Effector memory CD8-positive, alpha-beta T cell (primary cell): ENCODE measurements around the gene CUL1.
A peak's percentile ranks its signal among the peaks of the same experiment; 100 is the strongest.

ENCODE experiments used
- ATAC-seq: fragments of 150-1000 bp; cut with Tn5 transposase; replicated peaks from 2 replicates; pipeline ENCODE4 v1.10.0; 2021; ENCODE audit warnings: mild to moderate bottlenecking, moderate library complexity
- DNase-seq, 3 experiments: peaks; one replicate each; pipeline ENCODE4 v3.0.0; 2021
- H3K27ac Mint-ChIP-seq, 2 donors: one replicate each; pipeline ENCODE4 v1.8.0; 2022; ENCODE audit warnings: mild to moderate bottlenecking in 2 of 2, mixed read lengths in 2 of 2, moderate library complexity in 2 of 2
- H3K27me3 Mint-ChIP-seq, 2 donors: one replicate each; pipeline ENCODE4 v1.8.0; 2022; ENCODE audit warnings: mixed read lengths in 2 of 2
- H3K36me3 Mint-ChIP-seq: one replicate; pipeline ENCODE4 v1.8.0; 2022; ENCODE audit warnings: mild to moderate bottlenecking, moderate library complexity, mixed read lengths; ENCODE audit not compliant: insufficient read depth
- H3K4me1 Mint-ChIP-seq, 2 donors: one replicate each; pipeline ENCODE4 v1.8.0; 2022; ENCODE audit warnings: low read depth in 2 of 2, mixed read lengths in 2 of 2
- H3K4me3 Mint-ChIP-seq, 2 donors: one replicate each; pipeline ENCODE4 v1.8.0; 2022; ENCODE audit warnings: mild to moderate bottlenecking in 2 of 2, mixed read lengths in 2 of 2, moderate library complexity in 2 of 2
- H3K9me3 Mint-ChIP-seq, 2 donors: one replicate each; pipeline ENCODE4 v1.8.0; 2022; ENCODE audit warnings: mixed read lengths in 2 of 2

Gene CUL1

DNA sequence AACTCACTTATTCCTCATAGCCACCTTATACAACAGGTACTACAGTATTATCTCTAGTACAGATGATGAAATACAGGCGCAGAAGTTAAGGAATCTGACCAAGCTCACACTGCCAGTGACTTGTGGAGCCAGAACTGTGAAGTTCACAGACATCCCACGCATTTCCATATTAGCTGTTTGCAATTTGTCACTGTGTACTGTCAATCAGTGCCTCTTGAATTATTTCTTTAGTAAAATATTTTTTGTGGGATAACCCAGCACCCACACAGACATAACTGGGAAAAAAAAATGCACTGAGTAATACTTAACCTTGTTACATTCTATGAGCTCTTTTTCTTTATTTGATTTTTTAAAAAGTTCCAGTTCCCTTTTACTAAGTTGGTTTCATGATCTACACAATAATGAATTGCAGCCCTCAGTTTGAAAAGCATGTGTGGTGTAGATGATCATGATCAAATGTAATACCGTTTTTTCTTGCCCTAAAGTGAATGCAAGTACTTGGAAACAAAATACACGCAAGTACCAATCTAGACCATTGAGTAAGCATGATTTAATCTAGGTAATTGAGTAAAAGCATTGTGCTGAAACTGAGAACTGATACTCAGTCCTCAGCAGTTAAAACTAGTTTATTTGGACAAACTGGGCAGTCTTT lies 14.1 kb downstream of the CUL1 start:
- no peak overlapping the region for H3K4me3 Mint-ChIP-seq
- peaks cover 20% of the 10 kb centered on the region for H3K36me3 Mint-ChIP-seq
- H3K27ac Mint-ChIP-seq: no peak overlapping the region
- peaks cover 50 to 78% of the 10 kb centered on the region in 2 donors for H3K4me1 Mint-ChIP-seq
- H3K9me3 Mint-ChIP-seq: no peaks in the 10 kb centered on the region
- DNase-seq: no peak
- ATAC-seq: no peak
- no peaks in the 10 kb centered on the region for H3K27me3 Mint-ChIP-seq

DNA sequence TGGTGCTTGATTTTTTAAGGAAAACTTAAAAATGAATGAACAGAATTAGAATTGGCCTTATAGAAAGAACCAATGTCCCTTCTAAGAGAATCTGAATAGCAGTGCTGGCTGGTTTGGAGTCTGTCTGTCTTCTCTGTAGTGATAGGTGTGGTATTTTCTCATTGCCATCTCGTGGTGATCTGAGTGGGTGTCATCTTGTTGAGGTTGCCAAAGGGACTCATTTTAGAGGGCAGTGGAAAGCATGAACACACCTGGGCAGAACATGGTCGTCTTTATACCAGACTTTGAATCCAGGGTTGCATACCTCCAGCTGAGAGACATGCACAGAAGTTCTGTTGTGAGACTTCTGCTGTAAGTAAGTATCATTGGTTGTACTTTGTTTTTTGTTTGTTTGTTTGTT lies 15.8 kb downstream of the CUL1 start:
- ATAC-seq (no peak), DNase-seq (no peak)
- H3K36me3 Mint-ChIP-seq: peaks cover 20% of the 10 kb centered on the region
- no peaks in the 10 kb centered on the region for H3K27me3 Mint-ChIP-seq
- peaks cover 49 to 77% of the 10 kb centered on the region in 2 donors for H3K4me1 Mint-ChIP-seq
- H3K9me3 Mint-ChIP-seq: no peaks in the 10 kb centered on the region
- peak overlapping the region in 1 of 2 donors; percentile 13 for H3K4me3 Mint-ChIP-seq
- no peak overlapping the region for H3K27ac Mint-ChIP-seq

GRCh38 chr7:148715027-148715426 lies 16.3 kb downstream of the CUL1 start:
- DNase-seq (no peak), ATAC-seq (no peak)
- Mint-ChIP-seq H3K4me1 (peaks cover 52 to 78% of the 10 kb centered on the region in 2 donors), H3K27ac (no peak overlapping the region), H3K27me3 (no peaks in the 10 kb centered on the region), H3K36me3 (peaks cover 20% of the 10 kb centered on the region), H3K9me3 (no peaks in the 10 kb centered on the region), H3K4me3 (peak overlapping the region; percentile 48 to 60)

DNA sequence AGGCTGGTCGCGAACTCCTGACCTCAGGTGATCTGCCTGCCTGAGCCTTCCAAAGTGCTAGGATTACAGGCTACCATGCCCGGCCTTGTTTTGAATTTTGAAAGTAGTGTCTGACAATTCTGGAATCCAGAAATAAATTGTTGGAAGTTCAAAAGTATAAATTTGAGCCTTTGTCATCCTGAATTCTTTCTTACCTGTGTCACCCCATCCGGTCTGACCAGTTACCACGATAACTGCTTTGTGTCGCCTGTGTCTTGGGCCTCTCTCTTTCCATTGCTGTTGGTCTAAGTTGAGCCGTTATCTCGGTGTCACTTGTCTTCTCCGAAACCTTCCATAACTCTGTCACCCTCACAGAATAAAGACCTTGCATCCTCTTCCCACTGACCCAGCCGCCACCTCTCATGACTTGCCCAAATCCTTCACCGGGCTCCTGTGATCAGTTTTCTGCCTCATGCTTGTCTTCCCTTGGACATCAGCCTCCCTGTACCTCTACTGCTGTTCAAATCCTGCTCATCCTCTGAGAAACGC lies 18.6 kb downstream of the CUL1 start:
- DNase-seq (no peak), ATAC-seq (no peak)
- no peak overlapping the region for H3K27ac Mint-ChIP-seq
- no peaks in the 10 kb centered on the region for H3K9me3 Mint-ChIP-seq
- peaks cover 57 to 81% of the 10 kb centered on the region in 2 donors for H3K4me1 Mint-ChIP-seq
- peaks cover 15% of the 10 kb centered on the region for H3K36me3 Mint-ChIP-seq
- peak overlapping the region in 1 of 2 donors; percentile 2 for H3K4me3 Mint-ChIP-seq
- H3K27me3 Mint-ChIP-seq: no peaks in the 10 kb centered on the region

DNA sequence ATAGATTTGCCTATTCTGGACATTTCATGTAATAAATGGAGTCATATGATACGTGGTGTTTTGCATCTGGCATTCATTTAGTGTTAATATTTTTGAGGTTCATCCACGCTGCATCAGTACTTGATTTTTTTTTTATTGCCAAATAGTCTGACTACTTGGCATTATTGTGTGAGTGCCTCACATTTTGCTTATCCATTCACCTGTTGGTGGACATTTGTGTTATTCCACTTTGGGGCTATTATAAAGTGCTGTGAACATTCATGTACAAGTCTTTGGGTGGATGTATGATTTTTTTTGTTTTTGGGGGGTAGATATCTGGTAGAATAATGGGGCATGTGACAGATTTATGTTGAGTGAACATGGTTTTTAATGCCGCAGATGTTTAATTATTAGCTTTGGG lies 19.7 kb downstream of the CUL1 start:
- H3K27ac Mint-ChIP-seq: no peak overlapping the region
- H3K27me3 Mint-ChIP-seq: no peaks in the 10 kb centered on the region
- DNase-seq (no peak), ATAC-seq (no peak)
- no peaks in the 10 kb centered on the region for H3K9me3 Mint-ChIP-seq
- H3K4me1 Mint-ChIP-seq: peaks cover 62 to 82% of the 10 kb centered on the region in 2 donors
- peaks cover 17% of the 10 kb centered on the region for H3K36me3 Mint-ChIP-seq
- H3K4me3 Mint-ChIP-seq: no peak overlapping the region

GRCh38 chr7:148719753-148720152 lies 21.1 kb downstream of the CUL1 start:
- no peak for DNase-seq
- Mint-ChIP-seq H3K4me1 (peaks cover 64 to 79% of the 10 kb centered on the region in 2 donors), H3K9me3 (no peaks in the 10 kb centered on the region), H3K36me3 (peaks cover 13% of the 10 kb centered on the region), H3K27ac (peak overlapping the region; percentile 31 to 61), H3K27me3 (no peaks in the 10 kb centered on the region), H3K4me3 (peak overlapping the region; percentile 28 to 39)
- ATAC-seq: peak; percentile 50

DNA sequence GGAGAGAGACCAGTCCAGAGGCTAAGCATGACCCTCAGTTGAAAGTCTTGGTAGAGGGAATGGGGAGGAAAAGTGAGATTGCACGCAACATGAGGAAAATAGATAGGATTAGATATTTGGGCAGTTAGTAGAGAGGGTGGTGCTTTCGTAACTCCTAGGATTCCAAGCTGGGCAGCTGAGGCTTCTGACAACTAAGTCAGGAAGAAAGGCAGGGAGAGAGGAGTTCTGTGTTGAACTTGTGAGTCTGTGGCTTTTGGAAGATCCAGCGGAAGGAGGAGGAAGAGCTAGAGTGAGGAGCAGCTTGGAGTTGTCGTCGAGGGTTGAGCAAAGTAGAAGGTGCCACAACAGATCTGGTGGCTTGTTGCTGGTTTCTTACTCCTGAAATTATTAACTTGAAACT lies 21.8 kb downstream of the CUL1 start:
- peaks cover 62 to 79% of the 10 kb centered on the region in 2 donors for H3K4me1 Mint-ChIP-seq
- H3K27ac Mint-ChIP-seq: peak overlapping the region; percentile 31 to 61
- peaks cover 15% of the 10 kb centered on the region for H3K36me3 Mint-ChIP-seq
- peak overlapping the region; percentile 7 to 39 for H3K4me3 Mint-ChIP-seq
- ATAC-seq: no peak
- no peaks in the 10 kb centered on the region for H3K9me3 Mint-ChIP-seq
- DNase-seq: no peak
- no peaks in the 10 kb centered on the region for H3K27me3 Mint-ChIP-seq

DNA sequence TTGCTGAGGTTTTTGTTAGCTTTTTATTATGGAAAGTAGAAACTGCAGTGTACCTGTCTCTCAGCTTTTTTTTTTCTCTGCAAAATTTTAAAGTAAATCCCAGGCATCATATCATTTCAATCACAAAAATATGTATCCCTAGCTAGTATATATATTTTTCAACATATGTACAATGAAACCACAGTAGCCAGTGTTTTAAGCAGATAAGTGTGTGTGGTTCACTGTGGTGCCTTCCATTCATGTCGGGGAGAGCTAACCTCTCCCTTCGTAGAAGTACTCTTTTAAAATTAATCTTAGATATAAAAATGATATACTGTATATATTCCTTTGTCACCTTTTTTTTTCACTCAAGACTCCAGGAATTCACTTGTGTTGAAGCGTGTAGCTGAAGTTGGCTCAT lies 22.7 kb downstream of the CUL1 start:
- DNase-seq (no peak), ATAC-seq (no peak)
- H3K27me3 Mint-ChIP-seq: no peaks in the 10 kb centered on the region
- H3K27ac Mint-ChIP-seq: peak overlapping the region in 1 of 2 donors; percentile 80
- peaks cover 14% of the 10 kb centered on the region for H3K36me3 Mint-ChIP-seq
- peaks cover 67 to 82% of the 10 kb centered on the region in 2 donors for H3K4me1 Mint-ChIP-seq
- no peaks in the 10 kb centered on the region for H3K9me3 Mint-ChIP-seq
- H3K4me3 Mint-ChIP-seq: no peak overlapping the region

GRCh38 chr7:148722340-148723165 lies 23.9 kb downstream of the CUL1 start:
- H3K4me1 Mint-ChIP-seq: peaks cover 69 to 84% of the 10 kb centered on the region in 2 donors
- ATAC-seq: peak; percentile 46
- H3K27me3 Mint-ChIP-seq: no peaks in the 10 kb centered on the region
- H3K9me3 Mint-ChIP-seq: no peaks in the 10 kb centered on the region
- DNase-seq: no peak
- H3K27ac Mint-ChIP-seq: peak overlapping the region; percentile 32 to 80
- peak overlapping the region; percentile 48 to 56 for H3K4me3 Mint-ChIP-seq
- H3K36me3 Mint-ChIP-seq: peaks cover 11% of the 10 kb centered on the region

DNA sequence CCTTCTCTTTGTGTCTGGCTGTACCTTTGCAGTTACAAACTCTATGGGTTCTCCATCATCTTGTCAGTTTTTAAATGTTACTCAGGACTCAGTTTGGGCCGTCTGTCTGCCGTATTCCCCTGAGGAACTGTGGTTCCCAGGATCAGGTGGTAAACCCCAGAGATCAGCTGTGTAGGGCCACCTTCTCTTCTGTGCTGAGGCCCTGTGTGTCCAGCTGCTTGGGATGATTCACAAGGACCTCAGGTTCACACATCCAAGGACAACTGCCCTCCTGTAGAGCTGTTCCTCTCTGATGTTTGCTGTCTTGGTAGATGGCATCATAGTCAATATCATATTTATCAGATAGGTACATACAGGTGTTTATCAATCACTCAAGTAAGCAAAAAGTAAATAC lies 24.5 kb downstream of the CUL1 start:
- Mint-ChIP-seq H3K27ac (peak overlapping the region; percentile 32 to 80), H3K4me1 (peaks cover 69 to 86% of the 10 kb centered on the region in 2 donors), H3K27me3 (no peaks in the 10 kb centered on the region), H3K36me3 (peaks cover 11% of the 10 kb centered on the region), H3K9me3 (no peaks in the 10 kb centered on the region), H3K4me3 (peak overlapping the region; percentile 48 to 56)
- ATAC-seq: no peak
- no peak for DNase-seq

GRCh38 chr7:148723846-148724245 lies 25.1 kb downstream of the CUL1 start:
- Mint-ChIP-seq H3K9me3 (no peaks in the 10 kb centered on the region), H3K4me3 (no peak overlapping the region), H3K36me3 (peaks cover 11% of the 10 kb centered on the region), H3K4me1 (peaks cover 66 to 83% of the 10 kb centered on the region in 2 donors), H3K27ac (no peak overlapping the region), H3K27me3 (no peaks in the 10 kb centered on the region)
- no peak for DNase-seq
- no peak for ATAC-seq

GRCh38 chr7:148726385-148726784 lies 27.7 kb downstream of the CUL1 start:
- H3K27me3 Mint-ChIP-seq: no peaks in the 10 kb centered on the region
- H3K4me3 Mint-ChIP-seq: peak overlapping the region; percentile 37 to 61
- ATAC-seq (peak; percentile 62), DNase-seq (no peak)
- peaks cover 21% of the 10 kb centered on the region for H3K36me3 Mint-ChIP-seq
- H3K27ac Mint-ChIP-seq: no peak overlapping the region
- peaks cover 54 to 66% of the 10 kb centered on the region in 2 donors for H3K4me1 Mint-ChIP-seq
- no peaks in the 10 kb centered on the region for H3K9me3 Mint-ChIP-seq

DNA sequence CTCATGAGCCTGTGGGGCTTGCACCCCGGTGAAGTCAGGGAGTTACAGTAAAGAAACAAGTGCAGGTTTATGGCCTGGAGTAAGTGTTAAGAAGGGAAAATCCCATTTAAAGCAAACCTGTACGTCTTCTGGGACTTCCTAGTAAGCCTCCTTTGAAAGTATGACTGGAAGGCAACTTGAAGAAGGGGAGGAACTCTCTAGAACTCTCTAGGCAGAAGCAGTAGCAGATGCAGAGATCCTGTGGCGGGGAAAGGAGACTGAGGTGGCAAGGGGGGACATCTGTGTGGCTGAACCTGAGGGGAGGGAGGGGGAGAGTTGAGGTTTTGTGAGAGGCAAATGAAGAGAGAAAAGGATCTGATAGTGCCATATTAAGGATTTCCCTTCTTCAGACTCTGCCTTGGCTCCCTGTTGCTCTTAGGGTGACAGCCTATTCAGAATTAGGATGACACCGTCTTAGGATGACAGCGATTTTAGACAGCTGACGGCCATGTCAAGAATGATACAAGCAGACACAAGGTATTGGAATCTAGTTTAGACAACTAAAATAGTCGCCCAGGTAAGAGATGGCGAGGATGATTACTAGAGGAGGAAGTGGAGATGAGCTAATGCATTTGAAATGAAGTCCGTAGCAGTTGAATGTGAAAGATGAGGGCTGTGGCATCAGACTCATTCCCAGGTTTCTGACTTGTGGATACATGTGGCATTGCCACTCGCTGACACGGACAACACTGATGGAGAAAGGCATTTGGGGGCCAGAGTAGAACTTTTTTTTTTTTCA lies 29.0 kb downstream of the CUL1 start:
- Mint-ChIP-seq H3K4me3 (peak overlapping the region; percentile 5 to 42), H3K36me3 (peaks cover 31% of the 10 kb centered on the region), H3K27me3 (no peaks in the 10 kb centered on the region), H3K9me3 (no peaks in the 10 kb centered on the region), H3K4me1 (peaks cover 49 to 61% of the 10 kb centered on the region in 2 donors), H3K27ac (peak overlapping the region; percentile 9 to 28)
- peak; percentile 39 for ATAC-seq
- DNase-seq: no peak
